GM19324 (cell line): Measurements from ENCODE around the gene RETREG2.

Experiments used
- ATAC-seq: cut with Tn5 transposase; IDR thresholded peaks from one replicate; pipeline ENCODE4 v1.9.1; 2021; ENCODE audit warnings: mild to moderate bottlenecking, moderate library complexity; ENCODE audit not compliant: unreplicated experiment, low FRiP score

The RETREG2 gene

GRCh38 chr2:219230059-219230540 lies 52.0 kb downstream of the RETREG2 start:
- ATAC-seq: no peak

- ATAC-seq: no peak
Observed at GRCh38 chr2:219234331-219234730, 56.3 kb downstream of the RETREG2 start.
